HepG2 (cell line): Measurements from ENCODE around the gene NDST1. TPM values are rescaled to one million over a fixed set of nuclear protein-coding genes. Genes with fewer than 3 reads are reported as not detected.
A peak's percentile ranks its signal among the peaks of the same experiment; 100 is the strongest.

Experiments used
- ATRX ChIP-seq: sonication (generic); formaldehyde crosslinking; IDR thresholded peaks from 2 replicates; pipeline ENCODE4 v1.4.0; 2020; ENCODE audit warnings: missing genetic modification reagents, borderline replicate concordance
- GLI4 ChIP-seq: sonication (generic); formaldehyde crosslinking; IDR thresholded peaks from 2 replicates; pipeline ENCODE4 v1.5.1; 2020; ENCODE audit warnings: missing genetic modification reagents, mild to moderate bottlenecking, moderate library complexity, borderline replicate concordance
- GPBP1L1 ChIP-seq: sonication (generic); formaldehyde crosslinking; IDR thresholded peaks from 2 replicates; pipeline ENCODE4 v1.5.0; 2020; ENCODE audit warnings: mild to moderate bottlenecking, missing genetic modification reagents
- IKZF5 ChIP-seq: IDR thresholded peaks from 2 replicates; pipeline ENCODE4 v1.6.1; 2018; ENCODE audit warnings: missing genetic modification reagents, mild to moderate bottlenecking, missing compliant biosample characterization
- MAF1 ChIP-seq: sonication (generic); formaldehyde crosslinking; IDR thresholded peaks from 2 replicates; pipeline ENCODE4 v1.5.0; 2020; ENCODE audit warnings: missing genetic modification reagents, borderline replicate concordance
- NR2F2 ChIP-seq: IDR thresholded peaks from 2 replicates; pipeline ENCODE4 v1.6.1; 2012; ENCODE audit warnings: low read depth, inconsistent platforms, borderline replicate concordance
- NR2F6 ChIP-seq, 2 experiments: IDR thresholded peaks; 2 replicates each; pipeline ENCODE4 v1.6.1; 2016; ENCODE audit warnings: antibody characterized with exemption in 1 of 2, mild to moderate bottlenecking in 1 of 2
- PAX8 ChIP-seq: sonication (generic); formaldehyde crosslinking; IDR thresholded peaks from 2 replicates; pipeline ENCODE4 v1.8.0; 2022; ENCODE audit warnings: mild to moderate bottlenecking, missing genetic modification reagents, borderline replicate concordance
- SALL1 ChIP-seq: sonication (generic); formaldehyde crosslinking; IDR thresholded peaks from 2 replicates; pipeline ENCODE4 v1.8.0; 2022; ENCODE audit warnings: mild to moderate bottlenecking, missing genetic modification reagents
- TBP ChIP-seq: sonication (generic); formaldehyde crosslinking; IDR thresholded peaks from 2 replicates; pipeline ENCODE4 v1.5.0; 2020; ENCODE audit warnings: missing genetic modification reagents
- ZFP36 ChIP-seq: fragments of 150-350 bp; IDR thresholded peaks from 2 replicates; pipeline ENCODE4 v1.6.1; 2018; ENCODE audit warnings: borderline replicate concordance, low read length, low read depth; ENCODE audit not compliant: partially characterized antibody
- ZFP90 ChIP-seq: sonication (generic); formaldehyde crosslinking; IDR thresholded peaks from 2 replicates; pipeline ENCODE4 v1.8.0; 2022; ENCODE audit warnings: missing genetic modification reagents, mild to moderate bottlenecking, inconsistent platforms, borderline replicate concordance
- polyA plus RNA-seq, 8 experiments: library from polyadenylated mRNA; depleted of rRNA in 3 of 8; stranded (reverse) in 7 of 8; unstranded in 1 of 8; fragments of >200 nt; fragmentation: Illumina TruSeq in 4 of 8; extraction: Trizol in 4 of 8; gene quantifications; 2 replicates each; pipeline versions ENCODE4 v1.2.1 to v1.2.3, GENCODE V29; 2011 to 2016; ENCODE audit warnings: low read depth in 4 of 8, missing spikeins in 1 of 8, mixed read lengths in 1 of 8; ENCODE audit not compliant: insufficient read depth in 1 of 8
- total RNA-seq, 5 experiments: library from RNA; depleted of rRNA; stranded (reverse); fragments of >200 nt; fragmentation: Illumina TruSeq; extraction: Trizol; gene quantifications; 2 replicates each; pipeline ENCODE4 v1.2.3, GENCODE V29; 2016; ENCODE audit warnings: low read depth in 1 of 5
- TF ChIP-seq, protein P1 (sequence below): sonication (generic); formaldehyde crosslinking; IDR thresholded peaks from 2 replicates; pipeline ENCODE4 v1.5.0; 2020; ENCODE audit warnings: mild to moderate bottlenecking, missing genetic modification reagents, borderline replicate concordance
- TF ChIP-seq, protein P2 (sequence below): sonication (generic); formaldehyde crosslinking; IDR thresholded peaks from 2 replicates; pipeline ENCODE4 v1.4.0; 2020; ENCODE audit warnings: missing genetic modification reagents
- TF ChIP-seq, protein P3 (sequence below): IDR thresholded peaks from 2 replicates; pipeline ENCODE4 v1.6.1; 2016; ENCODE audit warnings: control low read depth

Gene NDST1
- total and polyA plus RNA-seq, 2 of the 13 experiments (the other 11 are each of a cell fraction or from before 2014, with no cell fraction given), result 23.8 to 26.2 TPM

DNA sequence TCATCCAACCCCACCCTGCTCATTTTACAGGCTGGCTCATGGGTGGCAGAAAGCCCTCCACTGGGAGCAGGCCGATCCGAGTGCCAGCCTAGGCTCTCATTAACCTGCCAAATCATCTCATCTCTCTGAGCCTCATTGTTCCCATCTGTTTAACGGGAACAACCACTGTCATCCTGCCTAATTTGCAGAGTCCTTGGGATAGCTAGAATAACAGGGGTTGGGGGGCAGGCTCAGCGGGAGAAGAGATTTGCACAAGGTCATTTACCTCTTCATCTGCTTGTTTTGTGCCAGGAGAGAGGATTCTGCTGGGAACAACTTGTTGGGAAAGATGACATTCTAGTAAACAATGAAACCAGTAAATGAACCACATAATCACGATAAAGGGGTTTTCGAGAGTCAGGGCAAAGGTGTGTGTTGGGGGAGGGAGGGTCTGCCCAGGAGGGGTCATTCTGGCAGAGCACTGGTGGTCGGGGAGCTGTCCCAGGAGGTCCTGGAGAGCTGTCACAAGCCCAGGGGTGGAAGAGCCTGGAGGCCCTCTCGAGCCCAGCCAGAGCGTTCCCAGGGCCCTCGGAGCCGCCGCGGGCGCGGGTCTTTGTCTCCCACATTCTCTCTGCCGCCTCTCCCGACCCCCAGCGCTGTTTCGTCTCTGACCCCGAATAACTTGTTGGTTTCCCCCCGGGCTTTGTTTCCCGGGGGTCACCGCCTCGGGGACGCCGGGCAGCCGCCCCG lies 22.8 kb upstream of the NDST1 start (continued):
- no peak for TF ChIP-seq MAF1 (CRISPR knock-in tag)
- 0 out of 2 replicates have a peak, but pooled peaks have one; percentile 13 for TF ChIP-seq NR2F2
- no peak; the same call in 1 of the 2 replicates for TF ChIP-seq IKZF5 (CRISPR knock-in tag)
- TF ChIP-seq GPBP1L1 (CRISPR knock-in tag), result no peak
- TF ChIP-seq SALL1, result peak; percentile 5; the same call in 1 of the 2 replicates
- no peak for TF ChIP-seq PAX8
- no peak for TF ChIP-seq ATRX
- TF ChIP-seq ZFP36, result no peak
- TF ChIP-seq, protein P1, sequence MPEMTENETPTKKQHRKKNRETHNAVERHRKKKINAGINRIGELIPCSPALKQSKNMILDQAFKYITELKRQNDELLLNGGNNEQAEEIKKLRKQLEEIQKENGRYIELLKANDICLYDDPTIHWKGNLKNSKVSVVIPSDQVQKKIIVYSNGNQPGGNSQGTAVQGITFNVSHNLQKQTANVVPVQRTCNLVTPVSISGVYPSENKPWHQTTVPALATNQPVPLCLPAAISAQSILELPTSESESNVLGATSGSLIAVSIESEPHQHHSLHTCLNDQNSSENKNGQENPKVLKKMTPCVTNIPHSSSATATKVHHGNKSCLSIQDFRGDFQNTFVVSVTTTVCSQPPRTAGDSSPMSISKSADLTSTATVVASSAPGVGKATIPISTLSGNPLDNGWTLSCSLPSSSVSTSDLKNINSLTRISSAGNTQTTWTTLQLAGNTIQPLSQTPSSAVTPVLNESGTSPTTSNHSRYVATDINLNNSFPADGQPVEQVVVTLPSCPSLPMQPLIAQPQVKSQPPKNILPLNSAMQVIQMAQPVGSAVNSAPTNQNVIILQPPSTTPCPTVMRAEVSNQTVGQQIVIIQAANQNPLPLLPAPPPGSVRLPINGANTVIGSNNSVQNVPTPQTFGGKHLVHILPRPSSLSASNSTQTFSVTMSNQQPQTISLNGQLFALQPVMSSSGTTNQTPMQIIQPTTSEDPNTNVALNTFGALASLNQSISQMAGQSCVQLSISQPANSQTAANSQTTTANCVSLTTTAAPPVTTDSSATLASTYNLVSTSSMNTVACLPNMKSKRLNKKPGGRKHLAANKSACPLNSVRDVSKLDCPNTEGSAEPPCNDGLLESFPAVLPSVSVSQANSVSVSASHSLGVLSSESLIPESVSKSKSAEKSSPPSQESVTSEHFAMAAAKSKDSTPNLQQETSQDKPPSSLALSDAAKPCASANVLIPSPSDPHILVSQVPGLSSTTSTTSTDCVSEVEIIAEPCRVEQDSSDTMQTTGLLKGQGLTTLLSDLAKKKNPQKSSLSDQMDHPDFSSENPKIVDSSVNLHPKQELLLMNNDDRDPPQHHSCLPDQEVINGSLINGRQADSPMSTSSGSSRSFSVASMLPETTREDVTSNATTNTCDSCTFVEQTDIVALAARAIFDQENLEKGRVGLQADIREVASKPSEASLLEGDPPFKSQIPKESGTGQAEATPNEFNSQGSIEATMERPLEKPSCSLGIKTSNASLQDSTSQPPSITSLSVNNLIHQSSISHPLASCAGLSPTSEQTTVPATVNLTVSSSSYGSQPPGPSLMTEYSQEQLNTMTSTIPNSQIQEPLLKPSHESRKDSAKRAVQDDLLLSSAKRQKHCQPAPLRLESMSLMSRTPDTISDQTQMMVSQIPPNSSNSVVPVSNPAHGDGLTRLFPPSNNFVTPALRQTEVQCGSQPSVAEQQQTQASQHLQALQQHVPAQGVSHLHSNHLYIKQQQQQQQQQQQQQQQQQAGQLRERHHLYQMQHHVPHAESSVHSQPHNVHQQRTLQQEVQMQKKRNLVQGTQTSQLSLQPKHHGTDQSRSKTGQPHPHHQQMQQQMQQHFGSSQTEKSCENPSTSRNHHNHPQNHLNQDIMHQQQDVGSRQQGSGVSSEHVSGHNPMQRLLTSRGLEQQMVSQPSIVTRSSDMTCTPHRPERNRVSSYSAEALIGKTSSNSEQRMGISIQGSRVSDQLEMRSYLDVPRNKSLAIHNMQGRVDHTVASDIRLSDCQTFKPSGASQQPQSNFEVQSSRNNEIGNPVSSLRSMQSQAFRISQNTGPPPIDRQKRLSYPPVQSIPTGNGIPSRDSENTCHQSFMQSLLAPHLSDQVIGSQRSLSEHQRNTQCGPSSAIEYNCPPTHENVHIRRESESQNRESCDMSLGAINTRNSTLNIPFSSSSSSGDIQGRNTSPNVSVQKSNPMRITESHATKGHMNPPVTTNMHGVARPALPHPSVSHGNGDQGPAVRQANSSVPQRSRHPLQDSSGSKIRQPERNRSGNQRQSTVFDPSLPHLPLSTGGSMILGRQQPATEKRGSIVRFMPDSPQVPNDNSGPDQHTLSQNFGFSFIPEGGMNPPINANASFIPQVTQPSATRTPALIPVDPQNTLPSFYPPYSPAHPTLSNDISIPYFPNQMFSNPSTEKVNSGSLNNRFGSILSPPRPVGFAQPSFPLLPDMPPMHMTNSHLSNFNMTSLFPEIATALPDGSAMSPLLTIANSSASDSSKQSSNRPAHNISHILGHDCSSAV (CRISPR knock-in tag), result no peak
- TF ChIP-seq, protein P2, sequence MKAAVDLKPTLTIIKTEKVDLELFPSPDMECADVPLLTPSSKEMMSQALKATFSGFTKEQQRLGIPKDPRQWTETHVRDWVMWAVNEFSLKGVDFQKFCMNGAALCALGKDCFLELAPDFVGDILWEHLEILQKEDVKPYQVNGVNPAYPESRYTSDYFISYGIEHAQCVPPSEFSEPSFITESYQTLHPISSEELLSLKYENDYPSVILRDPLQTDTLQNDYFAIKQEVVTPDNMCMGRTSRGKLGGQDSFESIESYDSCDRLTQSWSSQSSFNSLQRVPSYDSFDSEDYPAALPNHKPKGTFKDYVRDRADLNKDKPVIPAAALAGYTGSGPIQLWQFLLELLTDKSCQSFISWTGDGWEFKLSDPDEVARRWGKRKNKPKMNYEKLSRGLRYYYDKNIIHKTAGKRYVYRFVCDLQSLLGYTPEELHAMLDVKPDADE (CRISPR knock-in tag), result no peak
- TF ChIP-seq TBP (CRISPR knock-in tag), result no peak
- no peak for TF ChIP-seq ZFP90 (CRISPR knock-in tag)
- TF ChIP-seq, protein P3, sequence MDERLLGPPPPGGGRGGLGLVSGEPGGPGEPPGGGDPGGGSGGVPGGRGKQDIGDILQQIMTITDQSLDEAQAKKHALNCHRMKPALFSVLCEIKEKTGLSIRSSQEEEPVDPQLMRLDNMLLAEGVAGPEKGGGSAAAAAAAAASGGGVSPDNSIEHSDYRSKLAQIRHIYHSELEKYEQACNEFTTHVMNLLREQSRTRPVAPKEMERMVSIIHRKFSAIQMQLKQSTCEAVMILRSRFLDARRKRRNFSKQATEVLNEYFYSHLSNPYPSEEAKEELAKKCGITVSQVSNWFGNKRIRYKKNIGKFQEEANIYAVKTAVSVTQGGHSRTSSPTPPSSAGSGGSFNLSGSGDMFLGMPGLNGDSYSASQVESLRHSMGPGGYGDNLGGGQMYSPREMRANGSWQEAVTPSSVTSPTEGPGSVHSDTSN (CRISPR knock-in tag), result no peak
- peak; percentile 27; the same call in 1 of the 2 replicates for TF ChIP-seq GLI4 (CRISPR knock-in tag)
- 0 out of 2 replicates have a peak, but pooled peaks have one; percentile 21 for TF ChIP-seq NR2F6 (IDR thresholded peaks at IDR 0.05)
- no peak for TF ChIP-seq NR2F6 (CRISPR knock-in tag; IDR thresholded peaks at IDR 0.05)
